ENCODE data around the gene SASS6. TPM values are rescaled to one million over a fixed set of nuclear protein-coding genes. Genes with fewer than 3 reads are reported as not detected.

Gene SASS6
- total RNA-seq, 1 donor from 2014 or later: 5.5 TPM

GRCh38 chr1:100164702-100165101, 32.0 kb upstream of the SASS6 start:
- Mint-ChIP-seq H3K36me3 (ENCODE audit: low read depth) (no peaks in the 10 kb centered on the region), H3K27ac (no peak overlapping the region), H3K4me3 (no peak overlapping the region), H3K4me1 (no peaks in the 10 kb centered on the region), H3K9me3 (no peaks in the 10 kb centered on the region), H3K27me3 (no peaks in the 10 kb centered on the region)
- CTCF ChIA-PET: no interaction called here
- POLR2A ChIA-PET: no interaction called here
- ATAC-seq (ENCODE audit: low read depth) (no peak), DNase-seq (no peak)
- intact Hi-C loops (cut with micrococcal nuclease): no loop called here
- TF ChIP-seq CTCF (IDR thresholded peaks at IDR 0.05): no peak

GRCh38 chr1:100164216-100164615, 31.5 kb upstream of the SASS6 start:
- CTCF ChIA-PET: no interaction called here

GRCh38 chr1:100162881-100163280, 30.2 kb upstream of the SASS6 start:
- ATAC-seq (ENCODE audit: low read depth) (no peak), DNase-seq (no peak)
- TF ChIP-seq CTCF (IDR thresholded peaks at IDR 0.05): no peak
- no peaks in the 10 kb centered on the region for H3K9me3 Mint-ChIP-seq
- POLR2A ChIA-PET: interaction anchor here (1.0 kb wide), 1 partner anchor 10 kb away, joined by 3 read pairs; no protein-coding TSS in a partner anchor
- intact Hi-C loops (cut with micrococcal nuclease): no loop called here
- no peak overlapping the region for H3K4me3 Mint-ChIP-seq
- CTCF ChIA-PET: no interaction called here
- H3K4me1 Mint-ChIP-seq: no peaks in the 10 kb centered on the region
- H3K27me3 Mint-ChIP-seq: no peaks in the 10 kb centered on the region
- no peaks in the 10 kb centered on the region for H3K36me3 Mint-ChIP-seq (ENCODE audit: low read depth)
- no peak overlapping the region for H3K27ac Mint-ChIP-seq

More at GRCh38 chr1:100164216-100164615, 31.5 kb upstream of the SASS6 start:
- no peak for TF ChIP-seq CTCF (IDR thresholded peaks at IDR 0.05)
- ATAC-seq (ENCODE audit: low read depth) (no peak), DNase-seq (no peak)
- no peaks in the 10 kb centered on the region for H3K9me3 Mint-ChIP-seq
- intact Hi-C loops (cut with micrococcal nuclease): no loop called here
- H3K4me3 Mint-ChIP-seq: no peak overlapping the region
- H3K4me1 Mint-ChIP-seq: no peaks in the 10 kb centered on the region
- H3K27ac Mint-ChIP-seq: no peak overlapping the region
- POLR2A ChIA-PET: no interaction called here
- no peaks in the 10 kb centered on the region for H3K36me3 Mint-ChIP-seq (ENCODE audit: low read depth)
- no peaks in the 10 kb centered on the region for H3K27me3 Mint-ChIP-seq

GRCh38 chr1:100152271-100152670, 19.5 kb upstream of the SASS6 start:
- H3K4me3 Mint-ChIP-seq: no peak overlapping the region
- DNase-seq: no peak

GRCh38 chr1:100151679-100152078, 18.9 kb upstream of the SASS6 start:
- H3K27ac Mint-ChIP-seq: no peak overlapping the region
- intact Hi-C loops (cut with micrococcal nuclease): loop anchor here (1.0 to 5.0 kb wide), 3 partner anchors 19 to 306 kb away; partner anchors contain the start of genes SASS6 and TRMT13
- H3K27me3 Mint-ChIP-seq: no peaks in the 10 kb centered on the region
- peaks cover 13% of the 10 kb centered on the region for H3K4me1 Mint-ChIP-seq
- no peak for TF ChIP-seq CTCF (IDR thresholded peaks at IDR 0.05)
- peaks cover 24% of the 10 kb centered on the region for H3K36me3 Mint-ChIP-seq (ENCODE audit: low read depth)
- ATAC-seq (ENCODE audit: low read depth): no peak
- H3K9me3 Mint-ChIP-seq: no peaks in the 10 kb centered on the region
- DNase-seq: no peak
- no peak overlapping the region for H3K4me3 Mint-ChIP-seq
- CTCF ChIA-PET: no interaction called here
- POLR2A ChIA-PET: no interaction called here

More at GRCh38 chr1:100152271-100152670, 19.5 kb upstream of the SASS6 start:
- H3K27me3 Mint-ChIP-seq: no peaks in the 10 kb centered on the region
- H3K9me3 Mint-ChIP-seq: no peaks in the 10 kb centered on the region
- peak; percentile 47 for ATAC-seq (ENCODE audit: low read depth)
- no peak for TF ChIP-seq CTCF (IDR thresholded peaks at IDR 0.05)
- intact Hi-C loops (cut with micrococcal nuclease): loop anchor here (1.0 to 5.0 kb wide), 3 partner anchors 19 to 305 kb away; partner anchors contain the start of genes SASS6 and TRMT13
- POLR2A ChIA-PET: no interaction called here
- H3K27ac Mint-ChIP-seq: peak overlapping the region; percentile 50
- CTCF ChIA-PET: no interaction called here
- peaks cover 22% of the 10 kb centered on the region for H3K36me3 Mint-ChIP-seq (ENCODE audit: low read depth)
- peaks cover 13% of the 10 kb centered on the region for H3K4me1 Mint-ChIP-seq

Data from activated B cell treated with CpG ODN at 0.5 μM for 24 hours (primary cell).